ENCODE results near the gene MFAP1.
"Not testable (repeated sequence)": the region's sequence is repeated elsewhere in the genome, so short reads cannot be mapped to it uniquely, and the experiment has no call there.

MFAP1 gene

DNA sequence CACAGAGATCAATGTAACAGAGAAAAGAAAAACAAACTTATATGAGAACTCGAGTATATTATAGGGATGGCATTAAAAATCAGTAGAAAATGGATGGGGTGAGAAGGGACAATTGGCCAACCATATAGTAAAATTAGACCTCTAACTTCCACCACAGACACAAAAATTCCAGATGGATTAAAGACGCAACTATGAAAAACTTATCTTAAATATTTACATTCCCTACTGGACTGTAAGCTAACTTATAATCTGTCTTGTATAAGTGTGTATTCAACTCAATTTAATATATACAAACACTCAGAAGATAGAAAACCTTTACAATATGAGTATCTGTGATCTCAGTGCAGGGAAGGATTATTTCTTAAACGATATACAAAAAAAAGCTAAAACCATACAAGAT lies 3.0 kb downstream of the MFAP1 start:
- DNase-seq (ENCODE audit: low read depth in 2 of 2), result no peak

DNA sequence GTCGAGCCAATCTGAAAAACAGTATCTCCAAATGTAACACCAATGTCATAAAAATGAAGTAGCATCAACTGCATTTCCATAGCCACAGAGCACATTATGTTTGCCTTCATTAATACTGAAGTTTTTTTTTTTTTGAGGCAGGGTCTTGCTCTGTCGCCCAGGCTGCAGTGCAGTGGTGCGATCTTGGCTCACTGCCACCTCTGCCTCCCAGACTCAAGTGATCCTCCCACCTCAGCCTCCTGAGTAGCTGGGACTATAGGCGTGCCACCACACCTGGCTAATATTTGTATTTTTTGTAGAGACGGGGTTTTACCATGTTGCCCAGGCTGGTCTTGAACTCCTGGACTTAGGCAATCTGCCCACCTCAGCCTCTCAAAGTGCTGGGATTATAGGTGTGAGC lies 9.4 kb downstream of the MFAP1 start:
- not testable (repeated sequence) for DNase-seq (ENCODE audit: low read depth in 2 of 2)

DNA sequence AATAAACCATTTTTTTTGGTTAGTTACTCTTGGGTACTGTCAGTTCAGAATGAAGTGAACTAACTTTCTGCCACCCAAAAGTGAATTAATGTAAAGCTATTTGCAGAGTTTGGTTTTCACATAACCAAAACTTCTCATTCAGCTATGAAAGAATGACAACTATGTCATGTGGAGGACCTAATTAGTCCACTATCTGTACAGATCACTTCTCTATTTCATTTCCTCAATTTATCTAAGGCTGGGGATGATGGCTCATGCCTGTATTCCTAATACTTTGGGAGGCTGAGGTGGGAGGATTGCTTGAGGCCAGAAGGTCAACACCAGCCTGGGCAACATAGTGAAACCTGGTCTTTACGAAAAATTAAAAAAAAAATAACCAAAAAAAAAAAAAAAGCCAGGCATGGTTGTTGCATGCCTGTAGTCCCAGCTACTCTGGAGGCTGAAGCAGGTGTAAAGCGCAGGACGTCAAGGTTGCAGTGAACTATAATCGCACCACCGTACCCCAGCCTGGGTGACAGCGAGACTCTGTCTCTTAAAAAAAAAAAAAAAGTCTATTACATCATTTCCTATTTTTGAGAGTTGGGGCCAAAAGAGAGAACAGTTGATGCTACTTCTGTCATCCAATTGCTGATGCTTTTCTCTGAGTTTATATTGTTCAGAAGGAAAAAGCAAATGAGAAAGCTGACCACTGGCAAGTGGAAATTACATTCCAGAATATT lies 15.4 kb downstream of the MFAP1 start:
- DNase-seq (ENCODE audit: low read depth in 2 of 2), result no peak

DNA sequence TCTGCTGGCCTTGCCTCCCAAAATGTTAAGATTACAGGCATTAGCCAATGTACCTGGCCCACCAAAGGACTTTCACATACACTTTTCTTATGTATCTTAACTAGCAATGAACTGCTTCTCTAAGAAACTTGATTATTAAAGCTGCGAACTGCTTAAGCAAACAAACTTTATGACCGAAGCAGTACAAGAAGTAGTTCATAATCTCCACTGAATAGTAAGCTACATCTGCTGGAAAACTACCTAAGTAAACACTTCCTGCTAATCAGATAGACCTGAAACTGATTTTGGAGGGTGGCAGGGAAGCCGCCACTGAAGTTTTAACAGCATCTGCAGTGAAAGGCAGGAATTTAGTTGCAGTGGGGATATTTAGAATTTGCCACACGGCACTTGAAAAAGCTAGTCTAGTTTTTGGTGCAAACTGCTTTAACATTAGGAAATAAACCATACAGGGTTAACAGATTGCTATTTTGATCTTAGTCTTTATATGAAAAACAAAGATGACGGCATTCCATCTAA lies 16.0 kb downstream of the MFAP1 start:
- no peak for DNase-seq (ENCODE audit: low read depth in 2 of 2)

DNA sequence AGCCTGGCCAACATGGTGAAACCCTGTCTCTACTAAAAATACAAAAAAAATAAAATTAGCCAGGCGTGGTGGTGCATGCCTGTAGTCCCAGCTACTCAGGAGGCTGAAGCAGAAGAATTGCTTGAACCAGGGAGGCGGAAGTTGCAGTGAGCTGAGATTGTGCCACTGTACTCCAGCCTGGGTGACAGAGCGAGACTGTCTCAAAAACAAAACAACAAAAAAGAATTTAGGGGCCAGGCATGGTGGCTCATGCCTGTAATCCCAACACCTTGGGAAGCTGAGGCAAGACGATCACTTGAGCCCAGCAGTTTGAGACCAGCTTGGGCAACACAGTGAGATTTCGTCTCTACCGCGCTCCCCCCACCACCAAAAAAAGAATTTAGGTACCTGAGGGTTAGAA lies 21.8 kb downstream of the MFAP1 start:
- not testable (repeated sequence) for DNase-seq (ENCODE audit: low read depth in 2 of 2)

DNA sequence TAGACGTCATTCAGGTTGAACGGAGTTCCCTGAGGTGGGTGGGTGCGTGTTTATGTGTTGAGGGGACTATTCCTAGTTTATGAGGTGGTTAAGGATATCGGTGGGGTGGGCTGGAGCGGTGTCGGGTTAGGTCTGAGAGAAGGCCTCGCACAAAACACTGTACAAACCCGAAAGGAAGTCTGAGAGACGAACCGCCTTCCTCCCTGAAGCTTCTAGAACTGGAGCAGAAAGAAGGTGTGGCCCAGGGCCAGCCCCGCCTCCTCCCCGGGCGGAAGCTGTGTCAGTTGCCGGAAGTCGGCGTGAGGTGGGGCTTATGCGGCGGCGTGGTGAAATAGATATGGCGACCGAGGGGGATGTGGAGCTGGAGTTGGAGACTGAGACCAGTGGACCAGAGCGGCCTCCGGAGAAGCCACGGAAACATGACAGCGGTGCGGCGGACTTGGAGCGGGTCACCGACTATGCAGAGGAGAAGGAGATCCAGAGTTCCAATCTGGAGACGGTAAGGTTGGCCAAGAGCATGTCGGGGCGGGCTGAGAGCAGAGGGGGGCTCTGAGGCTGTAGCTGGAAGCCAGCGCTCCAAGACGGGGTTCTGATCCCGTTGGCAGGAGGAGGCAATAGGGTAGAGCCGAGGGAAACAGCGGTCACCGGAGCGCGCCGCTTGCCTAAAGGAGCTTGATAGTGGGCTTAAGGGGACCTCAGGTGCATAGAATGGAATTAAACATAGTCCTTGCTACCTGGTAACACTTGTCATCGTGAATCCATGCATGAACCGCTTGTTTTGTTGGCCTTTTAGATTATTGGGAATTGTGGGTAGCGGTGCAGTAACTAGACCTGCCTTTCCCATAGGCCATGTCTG lies 24.0 kb downstream of the MFAP1 start, which contains the start of gene HYPK:
TSS of gene HYPK (plus strand) at position 314 of the 856 bp plus-strand sequence. CDS start at position 338, 24 bp downstream.
- DNase-seq (ENCODE audit: low read depth in 2 of 2), result peak; percentile 81 to 89

DNA sequence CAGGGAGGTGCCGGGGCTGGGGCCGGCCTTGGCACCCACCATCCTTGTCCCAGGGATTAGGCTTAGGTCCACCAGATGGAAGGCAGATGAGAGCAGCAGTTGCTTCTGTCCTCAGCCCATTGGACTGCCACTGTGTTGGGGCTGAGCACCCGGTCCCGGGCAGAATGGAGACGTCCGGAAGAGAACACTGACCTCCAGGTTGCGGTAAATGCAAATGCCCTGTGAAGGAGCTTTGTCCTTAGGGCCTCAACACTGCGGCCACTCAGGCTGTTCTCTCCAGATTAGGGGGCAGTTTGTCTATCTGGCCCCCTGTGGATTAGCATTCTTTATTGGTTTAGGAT lies 24.6 kb downstream of the MFAP1 start, which contains the start of gene SERINC4:
TSS of gene SERINC4 (minus strand) at position 276 of the 341 bp plus-strand sequence. CDS start at position 42, 234 bp downstream.
- DNase-seq (ENCODE audit: low read depth in 2 of 2), result no peak

DNA sequence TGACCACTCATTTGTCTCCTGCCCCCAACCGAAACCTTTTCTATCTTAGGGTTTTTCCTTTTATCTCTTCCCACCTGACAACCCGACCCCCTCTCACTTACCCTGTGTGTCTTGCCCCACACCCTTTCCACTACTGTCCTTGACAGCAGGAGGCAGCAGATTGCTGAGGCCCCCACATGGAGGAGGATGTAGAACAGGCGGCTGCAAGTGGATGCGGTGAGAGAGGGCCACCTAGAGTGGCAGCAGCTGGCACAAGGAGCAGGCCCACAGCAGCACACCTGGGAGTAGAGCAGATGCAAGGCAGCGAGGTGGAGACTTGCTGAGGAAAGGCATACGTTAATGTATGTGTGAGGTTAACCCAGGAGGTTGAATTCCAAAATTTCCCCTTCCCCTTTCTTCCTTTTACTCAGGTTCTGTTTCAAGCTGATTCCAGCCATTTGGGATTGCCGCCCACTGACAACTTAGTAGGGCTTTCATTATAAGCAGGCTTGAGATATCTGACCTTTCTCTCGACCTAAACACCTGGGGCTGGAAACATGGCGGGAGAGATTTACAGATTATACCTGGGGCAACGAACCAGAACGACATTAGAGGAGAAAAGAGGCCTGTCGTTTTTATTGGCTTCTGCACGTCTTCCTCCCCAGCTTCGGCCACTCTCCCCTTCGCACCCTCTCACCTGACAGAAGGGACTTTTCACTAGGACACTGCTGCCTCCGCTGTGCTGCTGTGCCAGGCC lies 25.1 kb downstream of the MFAP1 start:
- DNase-seq (ENCODE audit: low read depth in 2 of 2), result no peak

DNA sequence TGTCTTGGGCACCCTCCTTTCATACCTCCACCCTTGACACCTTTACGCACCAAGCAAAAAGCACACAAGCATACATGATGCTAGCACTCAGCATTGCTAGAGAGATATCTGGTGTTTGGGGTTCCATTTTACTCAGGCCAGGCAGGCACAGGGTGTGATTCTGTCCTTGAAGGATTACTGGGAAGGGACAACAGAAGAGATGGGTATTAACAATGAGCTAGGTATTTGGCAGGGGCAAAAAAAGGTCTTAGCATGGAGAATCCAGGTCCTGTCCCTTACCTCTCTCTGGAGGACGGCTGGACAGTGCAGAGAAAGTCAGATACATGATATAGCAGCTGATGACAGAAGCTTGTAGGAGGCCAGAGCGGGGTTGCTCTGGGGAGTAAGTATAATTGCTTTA lies 27.9 kb downstream of the MFAP1 start:
- no peak for DNase-seq (ENCODE audit: low read depth in 2 of 2)

DNA sequence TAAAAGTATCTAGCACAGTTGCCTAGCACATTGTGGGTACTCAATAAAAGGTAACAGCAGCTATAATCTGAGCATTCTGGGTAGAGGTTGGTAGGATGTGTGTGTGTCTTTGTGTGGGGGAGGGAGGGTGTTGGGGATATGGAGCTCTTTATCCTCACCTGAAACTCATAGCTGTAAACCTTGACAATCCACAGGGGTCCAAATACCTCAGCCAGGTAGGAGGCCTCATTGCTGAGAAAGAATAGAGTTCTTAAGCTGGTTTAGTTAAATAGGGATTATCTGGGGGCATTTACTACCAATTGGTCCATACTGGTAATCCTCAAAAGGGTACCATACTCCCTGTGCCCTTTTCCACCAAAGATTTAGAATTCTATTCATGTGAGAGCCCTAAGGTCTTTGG lies 28.5 kb downstream of the MFAP1 start:
- DNase-seq (ENCODE audit: low read depth in 2 of 2), result no peak

DNA sequence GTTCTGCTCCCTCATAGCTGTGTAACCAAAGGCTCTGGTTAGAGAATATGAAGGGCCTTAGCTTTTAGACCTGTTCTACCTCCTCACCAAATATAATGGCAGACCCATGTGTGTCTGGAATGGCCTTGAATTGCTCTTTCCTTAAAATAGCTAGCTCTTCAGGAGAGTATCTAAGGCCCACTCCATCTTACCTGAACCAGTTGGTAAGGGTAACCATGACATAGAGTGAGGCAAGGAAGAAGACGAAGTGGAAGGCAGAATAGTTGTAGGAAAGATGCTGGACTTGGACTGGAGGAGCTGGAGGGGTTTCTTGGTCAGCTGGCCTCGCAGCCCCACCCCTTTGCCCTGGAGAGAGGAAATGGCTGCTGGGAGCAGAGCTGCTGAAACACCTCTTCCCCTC lies 29.3 kb downstream of the MFAP1 start:
- no peak for DNase-seq (ENCODE audit: low read depth in 2 of 2)

DNA sequence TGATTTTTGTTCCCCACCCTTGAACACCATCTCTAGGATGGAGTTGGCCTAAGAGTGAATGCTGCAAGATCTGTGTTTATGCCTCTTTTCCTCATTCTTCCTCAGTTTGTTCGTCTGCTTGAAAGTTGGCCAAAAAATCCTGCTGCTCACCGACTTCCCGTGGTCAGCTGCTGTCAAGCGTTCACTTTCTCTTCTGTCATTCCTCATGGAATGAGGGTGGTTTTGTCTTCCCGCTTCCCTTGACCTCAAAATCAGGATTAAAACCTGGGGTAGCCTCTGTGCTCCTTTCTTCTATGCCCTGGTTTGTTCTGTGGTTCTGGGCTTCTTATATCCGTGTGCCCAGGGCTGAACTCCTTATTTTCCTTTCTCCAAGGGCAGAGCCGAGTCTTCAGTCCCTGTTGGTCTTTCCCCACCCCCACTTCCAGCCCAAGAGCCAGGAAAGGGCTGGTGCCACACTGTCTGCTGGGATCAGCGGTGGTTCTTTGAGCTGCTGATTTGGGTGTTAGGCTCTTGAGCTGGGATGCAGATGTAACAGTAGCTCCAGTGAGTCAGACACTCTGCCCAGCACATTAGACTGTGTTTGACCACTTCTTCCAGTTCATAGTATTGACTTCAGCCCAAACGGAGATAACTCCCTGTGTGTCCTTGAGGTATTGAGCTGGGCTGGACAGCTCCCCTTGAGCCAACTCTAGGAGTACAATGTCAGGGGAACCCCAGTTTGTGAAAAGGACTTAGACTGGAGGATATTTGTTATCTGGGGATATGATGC lies 30.0 kb downstream of the MFAP1 start:
- DNase-seq (ENCODE audit: low read depth in 2 of 2), result no peak

DNA sequence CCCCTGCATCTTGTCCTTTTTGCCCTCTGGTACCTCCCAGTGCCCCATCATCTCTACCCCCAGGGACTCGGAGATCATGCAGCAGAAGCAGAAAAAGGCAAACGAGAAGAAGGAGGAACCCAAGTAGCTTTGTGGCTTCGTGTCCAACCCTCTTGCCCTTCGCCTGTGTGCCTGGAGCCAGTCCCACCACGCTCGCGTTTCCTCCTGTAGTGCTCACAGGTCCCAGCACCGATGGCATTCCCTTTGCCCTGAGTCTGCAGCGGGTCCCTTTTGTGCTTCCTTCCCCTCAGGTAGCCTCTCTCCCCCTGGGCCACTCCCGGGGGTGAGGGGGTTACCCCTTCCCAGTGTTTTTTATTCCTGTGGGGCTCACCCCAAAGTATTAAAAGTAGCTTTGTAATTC lies 30.8 kb downstream of the MFAP1 start:
- no peak for DNase-seq (ENCODE audit: low read depth in 2 of 2)

DNA sequence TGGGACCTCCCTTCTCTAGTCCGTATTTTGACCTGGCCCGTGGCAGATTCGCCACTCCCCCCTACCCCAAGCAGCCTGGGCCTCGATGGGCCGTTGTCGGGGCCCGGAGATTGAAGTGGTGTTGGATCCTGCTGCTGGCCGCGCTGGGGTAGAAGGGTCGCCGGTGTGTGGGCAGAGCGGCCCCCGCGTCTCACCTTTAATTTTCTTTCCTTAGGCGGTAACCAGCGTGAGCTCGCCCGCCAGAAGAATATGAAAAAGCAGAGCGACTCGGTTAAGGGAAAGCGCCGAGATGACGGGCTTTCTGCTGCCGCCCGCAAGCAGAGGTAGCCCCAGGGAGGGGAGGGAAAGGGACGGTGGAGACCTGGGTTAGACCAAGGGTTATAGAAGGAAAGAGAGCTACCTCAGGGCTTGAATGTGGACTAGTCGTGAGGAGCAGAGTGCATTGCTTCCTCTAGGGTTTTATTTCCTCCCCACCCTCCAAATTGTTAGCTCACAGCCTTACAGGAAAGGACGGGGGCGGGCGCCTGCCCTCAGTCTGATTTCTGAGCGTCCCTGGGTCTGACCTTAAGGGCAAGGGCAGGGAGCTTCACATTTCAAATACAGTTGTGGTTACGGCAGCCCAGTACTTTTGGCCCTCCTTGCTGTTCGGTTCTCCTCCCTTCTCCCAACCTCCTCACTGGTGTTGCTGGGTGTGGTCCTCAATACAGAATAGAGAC lies 31.6 kb downstream of the MFAP1 start:
- no peak for DNase-seq (ENCODE audit: low read depth in 2 of 2)

DNA sequence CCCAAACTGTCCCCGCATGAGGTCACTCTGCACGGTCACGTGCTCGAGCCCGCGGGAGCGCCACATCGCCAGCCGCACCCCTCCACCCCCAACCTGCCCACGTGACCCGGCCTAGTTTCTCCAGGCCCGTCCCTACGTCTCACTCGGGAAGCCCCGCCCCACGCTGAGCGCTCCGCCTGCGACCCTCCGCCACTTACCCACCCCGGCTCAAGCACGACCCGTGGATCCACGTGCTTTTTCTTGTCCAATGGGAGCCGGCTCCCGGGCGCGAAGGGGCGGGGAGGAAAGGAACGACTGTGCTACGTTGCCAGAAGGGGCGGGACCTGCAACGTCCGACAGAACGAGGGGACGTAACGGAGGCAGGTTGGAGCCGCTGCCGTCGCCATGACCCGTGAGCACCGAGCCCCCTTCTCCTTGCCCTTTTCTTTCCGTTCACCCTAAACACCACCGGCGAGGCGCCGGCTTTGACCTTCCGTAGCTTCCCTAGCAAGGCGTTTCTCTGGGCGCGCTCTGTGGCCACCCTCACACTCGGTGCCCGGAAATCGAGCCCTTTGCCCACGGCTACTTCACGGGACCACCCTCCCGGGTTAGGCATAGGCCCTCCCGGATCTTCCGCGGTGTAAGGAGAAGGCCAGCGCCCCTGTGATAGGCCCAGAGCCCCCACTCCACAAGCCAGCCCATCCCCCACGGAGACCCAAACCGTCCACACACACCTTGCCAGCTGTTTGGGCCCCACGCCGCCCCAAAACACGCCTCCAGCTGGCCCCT lies 32.3 kb downstream of the MFAP1 start, which contains the start of gene SERF2:
TSS of gene SERF2 (plus strand) at position 328 of the 768 bp plus-strand sequence. CDS start at position 385, 57 bp downstream.
- peak; percentile 100 for DNase-seq (ENCODE audit: low read depth in 2 of 2)

DNA sequence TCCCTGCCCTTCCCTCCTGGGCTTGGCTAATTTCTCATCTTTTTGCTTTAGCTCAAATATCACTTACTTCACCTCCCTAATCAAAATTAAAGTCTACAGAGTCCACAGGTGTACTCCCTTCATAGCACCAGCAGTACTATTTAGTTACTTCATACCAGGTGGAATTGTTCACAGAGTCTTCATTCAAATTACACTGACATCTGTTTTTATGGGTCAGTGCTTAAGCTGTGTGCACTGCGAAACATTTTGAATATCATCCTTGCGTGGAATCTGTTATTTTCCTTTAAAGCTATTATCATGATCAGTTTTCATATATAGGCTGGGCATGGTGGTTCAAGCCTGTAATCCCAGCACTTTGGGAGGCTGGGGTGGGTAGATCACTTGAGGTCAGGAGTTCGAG lies 35.1 kb downstream of the MFAP1 start:
- no peak for DNase-seq (ENCODE audit: low read depth in 2 of 2)

DNA sequence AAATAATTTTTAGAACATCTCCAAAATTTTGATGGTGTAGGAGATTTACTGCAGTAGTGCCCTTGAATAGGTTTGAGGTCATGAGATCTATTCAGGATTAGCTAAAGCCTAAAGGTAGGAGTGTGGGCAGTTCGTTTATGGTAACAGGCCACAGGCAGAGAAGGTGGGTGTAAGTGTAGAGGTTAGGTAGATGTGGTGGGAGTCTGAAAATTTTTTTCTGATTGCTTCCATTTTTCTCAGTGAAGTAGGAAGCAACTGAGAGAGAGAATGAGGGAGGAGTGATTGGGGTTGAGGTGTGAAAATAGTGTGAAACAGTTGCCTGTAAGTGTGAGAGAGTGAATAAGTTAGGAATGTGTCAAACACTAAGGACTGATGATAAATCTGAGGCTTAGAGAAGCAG lies 45.5 kb downstream of the MFAP1 start:
- DNase-seq (ENCODE audit: low read depth in 2 of 2), result no peak

DNA sequence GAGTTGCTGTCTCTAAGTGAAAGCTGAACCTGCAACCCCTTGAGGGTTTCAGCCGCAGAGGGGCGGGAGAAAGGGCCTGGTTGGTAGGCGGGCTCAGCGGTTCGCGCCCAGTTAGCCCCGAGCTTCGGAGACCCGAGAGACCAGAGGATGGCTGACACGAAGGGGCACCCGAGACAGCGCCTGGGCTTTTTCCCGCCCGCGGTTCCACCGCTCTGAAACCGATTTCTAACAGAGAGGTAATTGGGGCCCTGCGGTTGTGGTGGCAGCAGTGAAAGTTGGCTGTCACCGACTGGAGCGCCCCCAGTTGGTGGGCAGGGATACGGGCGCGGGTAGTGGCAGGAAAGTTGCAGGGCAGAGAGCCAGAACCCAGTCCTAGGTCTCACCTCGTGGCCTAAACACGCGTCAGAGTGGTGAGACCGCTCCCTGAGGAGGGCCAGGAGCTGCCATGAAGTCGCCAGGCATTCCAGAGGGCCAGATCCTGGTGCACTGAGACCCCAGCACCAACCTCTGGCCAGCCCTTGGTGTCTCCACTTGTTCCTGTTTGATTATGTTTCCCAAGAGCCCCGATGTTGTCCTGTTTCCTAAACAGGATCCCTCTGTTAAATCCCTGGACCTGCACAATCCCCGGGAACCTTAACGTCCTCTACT lies 47.1 kb downstream of the MFAP1 start:
- DNase-seq (ENCODE audit: low read depth in 2 of 2), result peak; percentile 85 to 86

DNA sequence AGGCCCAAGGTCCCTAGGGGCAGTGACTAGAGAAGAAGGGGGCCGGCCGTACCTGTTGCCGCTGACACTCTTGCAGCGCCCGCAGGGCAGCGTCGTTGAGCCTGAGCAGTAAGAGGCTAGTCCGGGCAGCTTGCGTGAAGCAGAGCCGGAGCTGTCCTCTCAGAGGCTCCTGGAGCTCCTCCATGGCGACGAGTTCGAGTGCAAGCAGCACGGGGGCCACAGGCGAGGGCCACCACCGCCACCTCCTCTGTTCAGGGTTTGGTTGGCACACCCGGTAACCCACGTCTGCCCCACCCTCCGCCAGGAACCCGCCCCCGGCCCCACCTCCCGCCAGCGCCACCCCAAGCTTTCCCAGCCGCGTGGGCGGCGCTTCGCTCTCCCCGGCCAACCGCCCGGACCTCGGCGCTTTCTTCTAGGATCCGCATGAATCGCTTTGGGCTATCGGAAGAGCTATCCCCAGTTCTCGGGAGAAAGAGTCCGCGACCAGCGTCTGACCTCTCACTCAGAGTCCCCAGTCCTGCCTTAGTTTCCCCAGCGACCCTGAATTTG lies 47.7 kb downstream of the MFAP1 start, which contains the start of gene ELL3:
TSS of gene ELL3 (minus strand) at position 249 of the 549 bp plus-strand sequence. CDS start at position 184, 65 bp downstream.
- DNase-seq (ENCODE audit: low read depth in 2 of 2), result peak; percentile 71 to 76
